Epithelial cell of proximal tubule (primary cell): Measurements from ENCODE around the gene IDH3A. TPM values are rescaled to one million over a fixed set of nuclear protein-coding genes. Genes with fewer than 3 reads are reported as not detected.

Experiments
- DNase-seq: peaks from one replicate; pipeline ENCODE4 v3.0.0-alpha.2; 2011; ENCODE audit warnings: low read depth
- H3K4me3 ChIP-seq: 2 replicates; pipeline ENCODE4 v1.5.1; 2011; ENCODE audit warnings: low read depth, mild to moderate bottlenecking, low read length
- CTCF ChIP-seq: conservative IDR thresholded peaks from 2 replicates; pipeline ENCODE4 v1.5.1; 2012; ENCODE audit warnings: low read depth, mild to moderate bottlenecking, low read length
- total RNA-seq: library from RNA; depleted of rRNA; stranded (reverse); fragments of >200 nt; gene quantifications from 2 replicates; pipeline ENCODE4 v1.2.3, GENCODE V29; 2015

IDH3A gene
- total RNA-seq, 1 donor from 2014 or later, result 57.5 TPM

DNA sequence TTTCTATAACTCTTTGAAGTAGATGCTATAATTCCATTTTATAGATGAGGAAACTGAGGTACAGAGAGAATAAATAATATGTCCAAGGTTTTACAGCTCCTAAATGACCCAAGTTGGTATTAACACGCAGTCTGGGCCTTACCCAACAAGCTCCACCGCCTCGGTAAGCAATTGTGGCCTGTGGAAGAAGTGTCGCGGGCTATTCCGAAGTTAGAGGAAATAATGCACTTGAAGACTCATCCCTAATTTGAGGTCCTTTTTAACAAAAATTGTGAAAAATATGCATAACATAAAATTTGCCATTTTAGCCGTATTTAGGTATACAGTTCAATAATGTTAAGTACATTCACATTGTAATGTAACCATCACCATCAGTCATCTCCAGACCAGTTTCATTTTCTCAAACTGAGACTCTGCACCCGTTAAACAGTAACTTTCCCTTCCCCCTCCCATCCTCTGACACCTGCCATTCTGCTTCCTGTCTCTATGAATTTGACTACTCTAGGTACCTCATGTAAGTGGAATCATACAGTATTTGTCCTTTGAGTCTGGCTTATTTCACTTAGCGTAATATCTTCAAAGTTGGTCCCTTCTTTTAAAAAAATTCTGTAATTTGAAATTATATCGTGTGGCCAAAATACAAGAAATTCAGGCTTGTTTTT lies 18.2 kb downstream of the IDH3A start:
- no peak for TF ChIP-seq CTCF
- DNase-seq, result no peak
- H3K4me3 ChIP-seq, result no peak overlapping the region

GRCh38 chr15:78168608-78169007 lies 19.4 kb downstream of the IDH3A start:
- H3K4me3 ChIP-seq, result no peak overlapping the region
- no peak for DNase-seq
- no peak for TF ChIP-seq CTCF

DNA sequence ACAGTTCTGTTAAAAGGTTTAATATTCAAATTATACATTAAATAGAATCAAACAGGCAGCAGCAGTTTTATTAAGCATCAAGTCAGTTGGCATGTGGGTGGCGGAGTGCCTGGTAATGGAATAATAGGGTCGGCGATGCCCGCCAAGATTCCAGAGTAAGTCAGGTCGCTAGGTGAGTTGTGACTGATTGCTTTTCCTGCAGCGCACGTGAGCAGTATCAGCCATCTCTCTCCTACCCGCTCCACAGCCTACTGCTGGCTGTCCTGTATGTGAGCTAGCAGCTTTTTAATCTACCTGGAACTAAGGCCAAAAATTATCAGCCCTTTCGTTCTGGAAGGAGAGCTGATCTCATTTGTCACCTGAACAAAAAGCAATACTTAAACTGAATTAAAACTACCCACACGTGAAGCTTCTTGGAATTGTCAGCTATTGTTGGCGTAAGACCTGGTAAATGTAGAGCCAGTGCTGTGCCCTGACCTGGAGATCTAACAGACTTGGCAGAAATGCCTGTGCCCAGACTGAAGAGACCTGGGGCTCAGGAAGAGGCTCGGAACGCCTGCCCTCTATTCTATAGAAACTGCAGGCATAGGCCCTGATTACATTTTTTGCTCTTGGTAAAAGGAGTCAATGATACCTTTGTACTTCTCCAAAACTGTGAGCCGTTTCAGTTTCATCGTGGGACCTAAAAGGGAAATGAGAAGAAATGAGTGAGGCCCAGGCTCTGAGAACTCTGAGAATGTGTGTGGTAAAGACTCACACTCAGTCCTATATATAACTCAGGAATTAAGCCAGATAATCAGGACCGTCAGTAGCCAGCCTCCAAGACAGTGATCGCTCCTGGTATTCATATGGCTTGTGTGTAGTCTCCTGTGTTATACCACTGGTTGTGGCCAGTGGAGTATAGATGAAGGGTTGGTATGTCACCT lies 21.9 kb downstream of the IDH3A start:
- H3K4me3 ChIP-seq, result no peak overlapping the region
- no peak for DNase-seq
- TF ChIP-seq CTCF, result no peak

DNA sequence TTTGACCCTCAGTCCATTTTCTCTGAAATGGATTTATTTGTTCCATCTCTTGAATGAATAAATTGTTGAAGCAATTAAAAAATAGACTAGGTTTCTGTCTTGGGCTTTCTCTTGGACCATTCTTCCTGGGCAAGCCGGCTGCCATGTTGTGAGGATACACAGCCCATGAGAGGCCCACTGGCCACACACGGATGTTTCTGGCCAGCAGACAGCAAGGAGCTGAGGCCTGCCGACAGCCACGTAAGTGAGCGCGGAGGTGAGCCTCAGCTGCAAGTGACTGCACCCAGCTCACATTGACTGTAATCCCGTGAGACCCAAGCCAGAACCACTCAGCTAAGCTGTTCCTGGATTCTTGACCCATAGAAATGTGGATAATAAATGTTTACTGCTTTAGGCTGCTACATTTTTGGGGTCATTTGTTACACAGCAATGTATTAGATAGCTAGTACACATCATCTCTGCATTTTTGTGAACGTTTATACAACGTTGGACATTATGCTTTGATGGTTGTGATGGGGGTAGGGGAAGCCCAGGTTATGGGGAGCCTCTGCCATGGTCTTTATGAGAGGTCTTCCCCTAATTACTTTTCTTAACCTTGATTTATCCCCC lies 22.8 kb downstream of the IDH3A start:
- no peak overlapping the region for H3K4me3 ChIP-seq
- TF ChIP-seq CTCF, result no peak
- DNase-seq, result no peak

GRCh38 chr15:78174401-78174800 lies 25.2 kb downstream of the IDH3A start:
- TF ChIP-seq CTCF, result no peak
- no peak overlapping the region for H3K4me3 ChIP-seq
- DNase-seq, result no peak

DNA sequence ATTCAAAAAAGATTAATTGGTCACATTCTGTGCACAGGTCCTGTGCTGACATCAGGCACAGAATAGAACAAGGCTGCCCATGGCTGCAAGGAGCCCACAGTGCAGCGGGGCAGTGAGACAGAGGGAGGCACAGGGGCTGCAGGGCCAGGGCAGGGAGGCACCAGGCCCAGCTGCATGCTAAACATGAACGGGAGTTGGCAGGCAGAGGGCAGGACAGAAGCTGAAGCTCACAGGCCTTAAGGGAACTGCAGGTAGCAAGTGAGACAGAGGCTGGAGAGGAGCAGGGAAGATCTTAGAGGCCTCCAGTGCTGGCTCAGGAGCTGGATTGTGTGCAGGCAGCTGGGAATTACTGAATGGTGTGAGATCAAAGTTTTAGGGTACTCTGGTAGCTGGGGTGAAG lies 26.2 kb downstream of the IDH3A start:
- TF ChIP-seq CTCF, result no peak
- H3K4me3 ChIP-seq, result no peak overlapping the region
- no peak for DNase-seq
